ENCODE results near the gene TRIM17.
"Not testable (repeated sequence)": the region's sequence is repeated elsewhere in the genome, so short reads cannot be mapped to it uniquely, and the experiment has no call there.

GRCh38 chr1:228433337-228434053 is 16.8 kb upstream of the TRIM17 start:
- TF ChIP-seq CTCF (IDR thresholded peaks at IDR 0.05; ENCODE audit: low read depth, low read length, poor library complexity, severe bottlenecking); EZH2phosphoT487 (IDR thresholded peaks at IDR 0.05; ENCODE audit: borderline replicate concordance, low read length): not testable (repeated sequence)

Data from DOHH2 (cell line).